Peyer's patch (tissue), 4 donors: ENCODE data around the gene ARNT2. TPM values are rescaled to one million over a fixed set of nuclear protein-coding genes. Genes with fewer than 3 reads are reported as not detected.
A peak's percentile ranks its signal among the peaks of the same experiment; 100 is the strongest.

Source experiments
- DNase-seq, 3 donors: peaks; one replicate each; pipeline ENCODE4 v3.0.0-alpha.2; 2017 to 2019
- H3K27ac ChIP-seq, 4 donors: fragments of 200-600 bp; sonication (generic); one replicate each; pipeline ENCODE4 v1.5.1; 2016 to 2019
- H3K27me3 ChIP-seq, 2 donors: fragments of 200-600 bp; sonication (generic); one replicate each; pipeline ENCODE4 v1.5.1; 2019
- H3K36me3 ChIP-seq, 3 donors: fragments of 200-600 bp; sonication (generic); one replicate each; pipeline ENCODE4 v1.5.1; 2016 to 2019
- H3K4me1 ChIP-seq, 4 donors: fragments of 200-600 bp; sonication (generic); one replicate each; pipeline ENCODE4 v1.5.1; 2016 to 2019
- H3K4me3 ChIP-seq, 4 donors: fragments of 200-600 bp; sonication (generic); 1 replicate in 3 of 4; 2 replicates in 1 of 4; pipeline ENCODE4 v1.5.1; 2016 to 2019; ENCODE audit warnings: mild to moderate bottlenecking in 1 of 4
- H3K9me3 ChIP-seq, 4 donors: fragments of 200-600 bp; sonication (generic); one replicate each; pipeline ENCODE4 v1.5.1; 2016 to 2019; ENCODE audit warnings: mild to moderate bottlenecking in 1 of 4
- CTCF ChIP-seq, 6 experiments: fragments of 450-650 bp in 4 of 6; fragments of 200-600 bp in 2 of 6; sonication (generic) in 1 of 6; IDR thresholded peaks; one replicate each; pipeline ENCODE4 v1.5.1; 2017 to 2019; ENCODE audit warnings: antibody characterized with exemption in 6 of 6, mild to moderate bottlenecking in 3 of 6, moderate library complexity in 1 of 6
- POLR2A ChIP-seq, 2 donors: fragments of 450-650 bp; IDR thresholded peaks; one replicate each; pipeline ENCODE4 v1.5.1; 2017; ENCODE audit warnings: antibody characterized with exemption in 2 of 2, mild to moderate bottlenecking in 2 of 2, moderate library complexity in 2 of 2
- total RNA-seq, 4 donors: library from RNA; depleted of rRNA; stranded (reverse); fragments of >200 nt; gene quantifications; one replicate each; pipeline ENCODE4 v1.1.0, GENCODE V29; 2016

The ARNT2 gene
- total RNA-seq, 4 donors from 2014 or later, result 2.5 to 10.3 (median 4.5) TPM

GRCh38 chr15:80596521-80596976, 192.4 kb downstream of the ARNT2 start:
- Histone ChIP-seq H3K4me1 (no peaks in the 10 kb centered on the region), H3K27ac (peak overlapping the region in 1 of 4 donors; percentile 31), H3K27me3 (no peaks in the 10 kb centered on the region), H3K36me3 (no peaks in the 10 kb centered on the region), H3K4me3 (no peak overlapping the region), H3K9me3 (no peaks in the 10 kb centered on the region)
- TF ChIP-seq CTCF (IDR thresholded peaks at IDR 0.05) (no peak), POLR2A (IDR thresholded peaks at IDR 0.05) (no peak)
- DNase-seq, result peak in 1 of 3 donors; percentile 72

- no peak for DNase-seq
- Histone ChIP-seq H3K36me3 (no peaks in the 10 kb centered on the region), H3K4me3 (no peak overlapping the region), H3K27ac (peak overlapping the region in 1 of 4 donors; percentile 31), H3K27me3 (no peaks in the 10 kb centered on the region), H3K4me1 (no peaks in the 10 kb centered on the region), H3K9me3 (no peaks in the 10 kb centered on the region)
- TF ChIP-seq POLR2A (IDR thresholded peaks at IDR 0.05) (no peak), CTCF (IDR thresholded peaks at IDR 0.05) (no peak)
Observed at GRCh38 chr15:80597076-80597475, 192.9 kb downstream of the ARNT2 start.

GRCh38 chr15:80599359-80599758, 195.2 kb downstream of the ARNT2 start:
- Histone ChIP-seq H3K4me3 (no peak overlapping the region), H3K9me3 (no peaks in the 10 kb centered on the region), H3K36me3 (no peaks in the 10 kb centered on the region), H3K27me3 (no peaks in the 10 kb centered on the region), H3K27ac (no peak overlapping the region), H3K4me1 (no peaks in the 10 kb centered on the region)
- no peak for DNase-seq
- TF ChIP-seq CTCF (IDR thresholded peaks at IDR 0.05) (no peak), POLR2A (IDR thresholded peaks at IDR 0.05) (no peak)

GRCh38 chr15:80600626-80601025, 196.4 kb downstream of the ARNT2 start:
- no peak for TF ChIP-seq POLR2A (IDR thresholded peaks at IDR 0.05)
- TF ChIP-seq CTCF (IDR thresholded peaks at IDR 0.05), result no peak
- H3K4me1 ChIP-seq, result no peaks in the 10 kb centered on the region
- no peaks in the 10 kb centered on the region for H3K27me3 ChIP-seq
- no peak overlapping the region for H3K27ac ChIP-seq
- no peak overlapping the region for H3K4me3 ChIP-seq
- H3K36me3 ChIP-seq, result no peaks in the 10 kb centered on the region
- no peaks in the 10 kb centered on the region for H3K9me3 ChIP-seq
- DNase-seq, result no peak

- Histone ChIP-seq H3K27me3 (no peaks in the 10 kb centered on the region), H3K4me1 (no peaks in the 10 kb centered on the region), H3K27ac (no peak overlapping the region), H3K36me3 (no peaks in the 10 kb centered on the region), H3K9me3 (no peaks in the 10 kb centered on the region), H3K4me3 (no peak overlapping the region)
- DNase-seq, result no peak
- TF ChIP-seq CTCF (IDR thresholded peaks at IDR 0.05), result no peak
- TF ChIP-seq POLR2A (IDR thresholded peaks at IDR 0.05), result no peak
Observed at GRCh38 chr15:80601256-80601655, 197.1 kb downstream of the ARNT2 start.
